Measurements from ENCODE around the gene VPS29. TPM values are rescaled to one million over a fixed set of nuclear protein-coding genes. Genes with fewer than 3 reads are reported as not detected.

The VPS29 gene
- total and polyA plus RNA-seq, 5 donors from 2014 or later: 102 to 239 (median 208) TPM

Other genes with a start within 250 kb of the VPS29 start
- gene ATP2A2, start 220.9 kb downstream of the VPS29 start, total RNA-seq: 119 TPM
- 1 to 10 TPM; 3.3 to 5.4 (median 4.2) TPM for gene ATP2A2, start 220.9 kb downstream of the VPS29 start, polyA plus RNA-seq
- 38.4 TPM for gene ANAPC7, start 98.4 kb downstream of the VPS29 start, total RNA-seq
- 10 to 100 TPM; 25.3 to 33.4 (median 26.3) TPM for gene ANAPC7, start 98.4 kb downstream of the VPS29 start, polyA plus RNA-seq
- 249 TPM for gene ARPC3, start 51.8 kb downstream of the VPS29 start, total RNA-seq
- 100 to 1,000 TPM; 721 to 975 (median 866) TPM for gene ARPC3, start 51.8 kb downstream of the VPS29 start, polyA plus RNA-seq
- gene GPN3, start 33.9 kb downstream of the VPS29 start, total RNA-seq: 4.7 TPM
- gene GPN3, start 33.9 kb downstream of the VPS29 start, polyA plus RNA-seq: 10 to 100 TPM; 20.6 to 31.0 (median 26.4) TPM
- 3.1 TPM for gene FAM216A, start 33.3 kb downstream of the VPS29 start, total RNA-seq
- 1 to 10 TPM; 4.2 to 9.8 (median 6.8) TPM for gene FAM216A, start 33.3 kb downstream of the VPS29 start, polyA plus RNA-seq
- 0.35 TPM for gene RAD9B, start 220 bp upstream of the VPS29 start, total RNA-seq
- gene RAD9B, start 220 bp upstream of the VPS29 start, polyA plus RNA-seq: 1 to 10 TPM in 3 of 4 donors, under 1 TPM in 1; 0.91 to 1.2 (median 1.1) TPM
- gene PPTC7, start 81.2 kb upstream of the VPS29 start, total RNA-seq: 42.3 TPM
- gene PPTC7, start 81.2 kb upstream of the VPS29 start, polyA plus RNA-seq: 10 to 100 TPM in 1 of 4 donors, 1 to 10 TPM in 3; 6.7 to 10.3 (median 8.4) TPM
- gene TCTN1, start 112.0 kb upstream of the VPS29 start, total RNA-seq: 1.6 TPM
- 1 to 10 TPM; 2.7 to 5.8 (median 4.0) TPM for gene TCTN1, start 112.0 kb upstream of the VPS29 start, polyA plus RNA-seq
- gene HVCN1, start 187.0 kb upstream of the VPS29 start, total RNA-seq: 6.1 TPM
- gene HVCN1, start 187.0 kb upstream of the VPS29 start, polyA plus RNA-seq: 10 to 100 TPM; 19.8 to 50.0 (median 34.8) TPM
- gene PPP1CC, start 240.8 kb upstream of the VPS29 start, total RNA-seq: 166 TPM
- gene PPP1CC, start 240.8 kb upstream of the VPS29 start, polyA plus RNA-seq: 100 to 1,000 TPM; 166 to 177 (median 175) TPM

Measured in CD4-positive, CD25-positive, alpha-beta regulatory T cell (primary cell).